OCI-LY1 (cell line): Measurements from ENCODE around the gene ERGIC2.

Source experiments
- H2AFZ ChIP-seq: fragments of 200-600 bp; sonication (generic), shearing (Covaris generic); 2 replicates; pipeline ENCODE4 v1.6.0; 2014; ENCODE audit warnings: antibody characterized with exemption, mild to moderate bottlenecking, low read length
- H3F3A ChIP-seq: fragments of 200-600 bp; sonication (generic), shearing (Covaris generic); 2 replicates; pipeline ENCODE4 v1.6.0; 2014; ENCODE audit warnings: mild to moderate bottlenecking, antibody characterized with exemption, low read length, moderate library complexity; ENCODE audit not compliant: insufficient read depth
- H3K27ac ChIP-seq: fragments of 200-600 bp; sonication (generic); 2 replicates; pipeline ENCODE4 v1.5.1; 2014; ENCODE audit warnings: low read length, mixed run types, mild to moderate bottlenecking, low read depth; ENCODE audit not compliant: poor library complexity, severe bottlenecking
- H3K27me3 ChIP-seq: fragments of 200-600 bp; sonication (generic); 2 replicates; pipeline ENCODE4 v1.6.0; 2014; ENCODE audit warnings: antibody characterized with exemption, mild to moderate bottlenecking, low read length, moderate library complexity; ENCODE audit not compliant: insufficient read depth
- H3K36me3 ChIP-seq: fragments of 200-600 bp; sonication (generic); 2 replicates; pipeline ENCODE4 v1.6.1; 2014; ENCODE audit warnings: mild to moderate bottlenecking, antibody characterized with exemption, low read length, moderate library complexity, mixed read lengths; ENCODE audit not compliant: insufficient read depth
- H3K4me1 ChIP-seq: fragments of 200-600 bp; sonication (generic); 2 replicates; pipeline ENCODE4 v1.5.1; 2014; ENCODE audit warnings: mild to moderate bottlenecking, low read length, moderate library complexity; ENCODE audit not compliant: insufficient read depth, severe bottlenecking
- H3K4me2 ChIP-seq: fragments of 200-600 bp; sonication (generic), shearing (Covaris generic); 2 replicates; pipeline ENCODE4 v1.6.1; 2014; ENCODE audit warnings: low read length
- H3K4me3 ChIP-seq: fragments of 200-600 bp; sonication (generic); 2 replicates; pipeline ENCODE4 v1.5.1; 2014; ENCODE audit warnings: low read length, low read depth, mild to moderate bottlenecking, mixed read lengths; ENCODE audit not compliant: poor library complexity, severe bottlenecking
- H3K79me2 ChIP-seq: fragments of 200-600 bp; shearing (Covaris generic); 2 replicates; pipeline ENCODE4 v1.6.1; 2016; ENCODE audit warnings: mixed run types, low read length, mixed read lengths; ENCODE audit not compliant: insufficient read depth
- H3K9ac ChIP-seq: fragments of 200-600 bp; sonication (generic), shearing (Covaris generic); 2 replicates; pipeline ENCODE4 v1.6.1; 2014; ENCODE audit warnings: mild to moderate bottlenecking, low read length, mixed read lengths
- H3K9me2 ChIP-seq: fragments of 200-600 bp; sonication (generic), shearing (Covaris generic); 2 replicates; pipeline ENCODE4 v1.6.1; 2014; ENCODE audit warnings: low read depth, mild to moderate bottlenecking, low read length, mixed read lengths
- H3K9me3 ChIP-seq: fragments of 200-600 bp; shearing (Covaris generic); 2 replicates; pipeline ENCODE4 v1.6.1; 2014; ENCODE audit warnings: low read length, mixed read lengths
- H4K20me1 ChIP-seq: fragments of 200-600 bp; sonication (generic), shearing (Covaris generic); 2 replicates; pipeline ENCODE4 v1.6.0; 2016; ENCODE audit warnings: mild to moderate bottlenecking, low read length; ENCODE audit not compliant: insufficient read depth
- EZH2 ChIP-seq: fragments of 200-600 bp; sonication (generic), shearing (Covaris generic); IDR thresholded peaks from 2 replicates; pipeline ENCODE4 v1.8.0; 2017; ENCODE audit warnings: borderline replicate concordance, mixed run types, mild to moderate bottlenecking, antibody characterized with exemption, low read length, moderate library complexity, mixed read lengths
- TF ChIP-seq, protein P1 (sequence below): fragments of 200-600 bp; sonication (generic), shearing (Covaris generic); IDR thresholded peaks from 2 replicates; pipeline ENCODE4 v1.5.1; 2017; ENCODE audit warnings: mild to moderate bottlenecking, antibody characterized with exemption, low read length, moderate library complexity, mixed read lengths

Gene ERGIC2

DNA sequence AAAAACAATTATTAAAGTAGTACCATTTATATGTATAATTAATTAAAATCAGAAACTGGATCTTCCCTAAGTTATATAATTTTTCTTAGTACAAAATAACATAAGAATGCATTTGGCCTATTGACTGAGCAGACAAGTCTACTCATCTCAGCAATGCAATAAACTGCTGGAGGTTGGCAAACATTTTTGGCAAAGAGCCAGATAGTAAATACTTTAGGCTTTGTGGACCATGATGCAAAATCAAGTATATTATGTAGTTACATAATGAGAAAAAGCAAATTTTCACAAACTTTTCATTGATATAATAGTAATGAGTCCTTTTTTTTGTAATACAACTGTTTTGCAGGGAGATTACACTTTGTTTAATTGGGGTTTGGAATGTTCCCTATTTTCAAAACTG lies 30.9 kb downstream of the ERGIC2 start:
- H3K27ac ChIP-seq = no peak overlapping the region
- peaks cover 65% of the 10 kb centered on the region for H3K36me3 ChIP-seq
- H3K79me2 ChIP-seq = no peaks in the 10 kb centered on the region
- H3F3A ChIP-seq = no peaks in the 10 kb centered on the region
- no peak overlapping the region for H2AFZ ChIP-seq
- H3K9me2 ChIP-seq = no peaks in the 10 kb centered on the region
- no peaks in the 10 kb centered on the region for H3K4me1 ChIP-seq
- no peak for TF ChIP-seq EZH2
- TF ChIP-seq, protein P1, sequence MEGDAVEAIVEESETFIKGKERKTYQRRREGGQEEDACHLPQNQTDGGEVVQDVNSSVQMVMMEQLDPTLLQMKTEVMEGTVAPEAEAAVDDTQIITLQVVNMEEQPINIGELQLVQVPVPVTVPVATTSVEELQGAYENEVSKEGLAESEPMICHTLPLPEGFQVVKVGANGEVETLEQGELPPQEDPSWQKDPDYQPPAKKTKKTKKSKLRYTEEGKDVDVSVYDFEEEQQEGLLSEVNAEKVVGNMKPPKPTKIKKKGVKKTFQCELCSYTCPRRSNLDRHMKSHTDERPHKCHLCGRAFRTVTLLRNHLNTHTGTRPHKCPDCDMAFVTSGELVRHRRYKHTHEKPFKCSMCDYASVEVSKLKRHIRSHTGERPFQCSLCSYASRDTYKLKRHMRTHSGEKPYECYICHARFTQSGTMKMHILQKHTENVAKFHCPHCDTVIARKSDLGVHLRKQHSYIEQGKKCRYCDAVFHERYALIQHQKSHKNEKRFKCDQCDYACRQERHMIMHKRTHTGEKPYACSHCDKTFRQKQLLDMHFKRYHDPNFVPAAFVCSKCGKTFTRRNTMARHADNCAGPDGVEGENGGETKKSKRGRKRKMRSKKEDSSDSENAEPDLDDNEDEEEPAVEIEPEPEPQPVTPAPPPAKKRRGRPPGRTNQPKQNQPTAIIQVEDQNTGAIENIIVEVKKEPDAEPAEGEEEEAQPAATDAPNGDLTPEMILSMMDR = no peak
- H4K20me1 ChIP-seq = no peaks in the 10 kb centered on the region
- no peak overlapping the region for H3K9ac ChIP-seq
- H3K9me3 ChIP-seq = no peaks in the 10 kb centered on the region
- no peaks in the 10 kb centered on the region for H3K27me3 ChIP-seq
- H3K4me3 ChIP-seq = no peak overlapping the region
- H3K4me2 ChIP-seq = no peak overlapping the region

- Histone ChIP-seq H3K27me3 (no peaks in the 10 kb centered on the region), H2AFZ (no peak overlapping the region), H3F3A (no peaks in the 10 kb centered on the region), H3K4me3 (no peak overlapping the region), H4K20me1 (no peaks in the 10 kb centered on the region), H3K4me2 (no peak overlapping the region), H3K4me1 (no peaks in the 10 kb centered on the region), H3K27ac (no peak overlapping the region), H3K9me3 (no peaks in the 10 kb centered on the region), H3K36me3 (peaks cover 70% of the 10 kb centered on the region), H3K9ac (no peak overlapping the region), H3K9me2 (no peaks in the 10 kb centered on the region), H3K79me2 (no peaks in the 10 kb centered on the region)
- TF ChIP-seq EZH2 = no peak
- TF ChIP-seq, protein P1 = no peak
These were observed 34.1 kb downstream of the ERGIC2 start for GRCh38 chr12:29346769-29347421.

DNA sequence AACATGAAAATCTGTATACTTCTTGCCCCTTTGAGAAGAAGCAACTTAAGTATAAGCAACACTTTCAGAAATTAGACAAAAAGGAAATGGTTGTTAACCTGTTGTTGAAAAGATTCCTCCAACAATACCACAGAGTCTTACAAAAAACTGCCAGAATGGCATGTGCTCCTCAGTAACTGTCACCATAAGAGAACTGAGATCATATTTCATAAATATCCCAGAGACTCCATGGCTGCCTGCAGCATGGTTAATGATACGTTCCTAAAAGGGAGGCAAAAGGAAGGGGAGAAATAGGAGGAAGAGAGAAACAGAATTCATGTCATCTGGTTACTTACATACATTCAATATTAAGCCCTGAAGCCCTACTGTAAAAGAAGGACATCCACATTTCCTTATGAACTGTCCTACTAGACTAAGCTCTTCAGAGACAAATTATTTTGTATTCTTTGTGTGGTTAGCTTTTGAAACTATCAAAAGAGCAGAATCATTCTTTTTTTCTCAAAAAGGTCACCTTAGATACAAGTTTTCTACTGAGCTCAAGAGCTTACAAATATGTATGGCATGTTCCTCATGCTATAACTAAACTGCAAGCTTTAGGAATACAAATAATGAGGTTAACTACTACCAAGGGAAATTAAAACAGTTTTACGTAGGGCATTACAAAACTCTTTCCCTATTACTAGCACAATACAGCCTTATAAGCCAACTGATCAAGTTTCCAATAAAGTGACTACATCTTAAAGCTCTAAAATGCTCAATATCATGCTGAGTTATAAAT lies 37.8 kb downstream of the ERGIC2 start:
- Histone ChIP-seq H3K79me2 (no peaks in the 10 kb centered on the region), H3K27ac (no peak overlapping the region), H3K9ac (no peak overlapping the region), H3K4me2 (no peak overlapping the region), H3K27me3 (no peaks in the 10 kb centered on the region), H3K4me3 (no peak overlapping the region), H4K20me1 (no peaks in the 10 kb centered on the region), H3K9me2 (no peaks in the 10 kb centered on the region), H3F3A (no peaks in the 10 kb centered on the region), H3K9me3 (no peaks in the 10 kb centered on the region), H3K36me3 (peaks cover 71% of the 10 kb centered on the region), H3K4me1 (no peaks in the 10 kb centered on the region), H2AFZ (no peak overlapping the region)
- TF ChIP-seq, protein P1 = no peak
- no peak for TF ChIP-seq EZH2
